M059J (cell line): ENCODE results near the gene MYL7. TPM values are rescaled to one million over a fixed set of nuclear protein-coding genes. Genes with fewer than 3 reads are reported as not detected.

Experiments
- DNase-seq: peaks from one replicate; pipeline ENCODE4 v3.0.0-alpha.2; 2012; ENCODE audit warnings: low read depth
- total RNA-seq: library from RNA; depleted of rRNA; stranded (reverse); fragments of >200 nt; shearing (Covaris generic); gene quantifications from 2 replicates; pipeline ENCODE4 v1.2.3, GENCODE V29; 2014; rRNA removed

Gene MYL7
- total RNA-seq, 1 experiment from 2014 or later = not detected

- DNase-seq = no peak
Measured at GRCh38 chr7:44101303-44101965, 39.7 kb downstream of the MYL7 start.

- DNase-seq = peak; percentile 79
Measured at GRCh38 chr7:44100458-44101302, 40.5 kb downstream of the MYL7 start.

- no peak for DNase-seq
Measured at GRCh38 chr7:44099669-44100068, 41.5 kb downstream of the MYL7 start.

GRCh38 chr7:44098092-44099068, 42.8 kb downstream of the MYL7 start:
- DNase-seq = no peak

- DNase-seq = no peak
Measured at GRCh38 chr7:44097064-44097932, 43.8 kb downstream of the MYL7 start.

GRCh38 chr7:44096326-44096881, 44.7 kb downstream of the MYL7 start:
- DNase-seq = no peak

GRCh38 chr7:44095781-44096180, 45.4 kb downstream of the MYL7 start:
- no peak for DNase-seq

GRCh38 chr7:44094883-44095592, 46.1 kb downstream of the MYL7 start:
- DNase-seq = no peak

GRCh38 chr7:44094365-44094764, 46.8 kb downstream of the MYL7 start:
- DNase-seq = no peak

- DNase-seq = no peak
Measured at GRCh38 chr7:44093102-44093641, 48.0 kb downstream of the MYL7 start.

Other genes with a start within 250 kb of the MYL7 start
- gene URGCP, start 234.7 kb downstream of the MYL7 start, total RNA-seq = 40.9 and 45.0 TPM in 2 replicates
- 23.5 and 41.7 TPM in 2 replicates for gene UBE2D4, start 214.9 kb downstream of the MYL7 start, total RNA-seq
- not detected in 2 replicates for gene SPDYE1, start 143.4 kb downstream of the MYL7 start, total RNA-seq
- gene DBNL, start 96.6 kb downstream of the MYL7 start, total RNA-seq = 110 and 183 TPM in 2 replicates
- gene PGAM2, start 75.8 kb downstream of the MYL7 start, total RNA-seq = 1.2 TPM in 2 replicates
- 18.0 and 33.6 TPM in 2 replicates for gene POLM, start 58.8 kb downstream of the MYL7 start, total RNA-seq
- gene AEBP1, start 37.0 kb downstream of the MYL7 start, total RNA-seq = 0.44 TPM in 1 of 2 replicates, not detected in the other
- gene POLD2, start 17.8 kb downstream of the MYL7 start, total RNA-seq = 85.3 and 127 TPM in 2 replicates
- not detected in 2 replicates for gene GCK, start 48.1 kb upstream of the MYL7 start, total RNA-seq
- gene YKT6, start 59.6 kb upstream of the MYL7 start, total RNA-seq = 106 and 128 TPM in 2 replicates
- 0.49 TPM in 1 of 2 replicates, not detected in the other for gene CAMK2B, start 184.3 kb upstream of the MYL7 start, total RNA-seq